K562 (cell line): Measurements from ENCODE around the gene GALNT13. TPM values are rescaled to one million over a fixed set of nuclear protein-coding genes. Genes with fewer than 3 reads are reported as not detected.

Source experiments
- ATAC-seq: fragments of 200-7000 bp; cut with Tn5 transposase; 3 replicates; pipeline ENCODE4 v1.9.1; 2020; ENCODE audit warnings: moderate library complexity
- BruUV-seq: library from RNA; stranded (reverse); fragments of 400-500 nt; replicated peaks from 2 replicates; lab custom pipeline; 2021; lab: Mats Ljungman, UMichigan
- CTCF ChIA-PET: fragments of 300-600 bp; formaldehyde crosslinking; extraction: SDS; loops from one replicate; lab custom pipeline; 2021; ENCODE audit warnings: low intra/inter-chr PET ratio; lab: Yijun Ruan, JAX
- POLR2A ChIA-PET: fragments of 300-600, 350-650 bp; sonication (Branson Sonifier 250); formaldehyde crosslinking; extraction: SDS; loops from one replicate; lab custom pipeline; 2021; ENCODE audit warnings: antibody characterized with exemption, inconsistent platforms; lab: Yijun Ruan, JAX
- DNase-seq, 4 experiments: peaks; one replicate each; pipeline versions ENCODE4 v3.0.0 to v3.0.0-alpha.2; 2011 to 2018; ENCODE audit warnings: low spot score in 3 of 4, mixed read lengths in 3 of 4; ENCODE audit errors: extremely low read depth in 1 of 4
- FAIRE-seq: peaks from 2 replicates; lab custom pipeline; 2011; peaks lifted over from hg19 to GRCh38; lab: Jason Lieb, UNC
- H2AFZ ChIP-seq: 2 replicates; pipeline ENCODE4 v1.6.0; 2011; ENCODE audit warnings: low read depth, low read length, control low read depth, inconsistent platforms
- H3K27ac ChIP-seq: fragments of 200-600 bp; 3 replicates; pipeline ENCODE4 v1.8.0; 2011; ENCODE audit warnings: low read depth, mild to moderate bottlenecking, control low read depth, inconsistent platforms, low read length, moderate library complexity, mixed read lengths; ENCODE audit errors: extremely low read depth
- H3K27me3 ChIP-seq, 2 experiments: fragments of 300-600 bp in 1 of 2; 2 replicates in 1 of 2; 3 replicates in 1 of 2; pipeline versions ENCODE4 v1.6.0 to v1.8.0; 2011; ENCODE audit warnings: inconsistent platforms in 2 of 2, low read length in 2 of 2, mild to moderate bottlenecking in 1 of 2, mixed read lengths in 1 of 2, moderate library complexity in 1 of 2; ENCODE audit not compliant: control insufficient read depth in 2 of 2, insufficient read depth in 2 of 2
- H3K36me3 ChIP-seq: fragments of 300-600 bp; 3 replicates; pipeline ENCODE4 v1.8.0; 2011; ENCODE audit warnings: mild to moderate bottlenecking, low read length, inconsistent platforms; ENCODE audit not compliant: control insufficient read depth, insufficient read depth
- H3K4me1 ChIP-seq, 2 experiments: fragments of 200-600 bp in 1 of 2; replicated peaks in 1 of 2; 2 replicates in 1 of 2; 3 replicates in 1 of 2; pipeline versions ENCODE4 v1.5.1 to v1.8.0; 2011; ENCODE audit warnings: inconsistent platforms in 2 of 2, low read length in 2 of 2, mild to moderate bottlenecking in 1 of 2, mixed read lengths in 1 of 2, moderate library complexity in 1 of 2; ENCODE audit not compliant: control insufficient read depth in 2 of 2, insufficient read depth in 2 of 2
- H3K4me2 ChIP-seq: 2 replicates; pipeline ENCODE4 v1.6.1; 2011; ENCODE audit warnings: low read length, control low read depth, inconsistent platforms, mixed read lengths; ENCODE audit not compliant: insufficient read depth
- H3K4me3 ChIP-seq: fragments of 200-600 bp; sonication (generic), shearing (Covaris generic); 2 replicates; pipeline ENCODE4 v1.5.1; 2016; ENCODE audit warnings: control low read depth, inconsistent platforms
- H3K79me2 ChIP-seq: fragments of 200-600 bp; 3 replicates; pipeline ENCODE4 v1.8.0; 2011; ENCODE audit warnings: low read length, inconsistent platforms; ENCODE audit not compliant: control insufficient read depth, insufficient read depth
- H3K9ac ChIP-seq, 2 experiments: 2 replicates each; pipeline versions ENCODE4 v1.6.0 to v1.6.1; 2011; ENCODE audit warnings: low read depth in 2 of 2, low read length in 2 of 2, control low read depth in 1 of 2, inconsistent platforms in 1 of 2, mild to moderate bottlenecking in 1 of 2, mixed read lengths in 1 of 2; ENCODE audit not compliant: insufficient read depth in 1 of 2
- H3K9me1 ChIP-seq: one replicate; pipeline ENCODE4 v1.6.0; 2011; ENCODE audit warnings: inconsistent platforms, mild to moderate bottlenecking, low read length, moderate library complexity; ENCODE audit not compliant: control insufficient read depth, insufficient read depth
- H3K9me3 ChIP-seq: replicated peaks from 2 replicates; pipeline ENCODE4 v1.5.1; 2011; ENCODE audit warnings: low read depth, low read length, inconsistent platforms; ENCODE audit not compliant: control insufficient read depth, insufficient read depth
- H4K20me1 ChIP-seq: replicated peaks from 2 replicates; pipeline ENCODE4 v1.6.1; 2011; ENCODE audit warnings: low read length, inconsistent platforms, mixed read lengths; ENCODE audit not compliant: control insufficient read depth, insufficient read depth
- CBFA2T3 ChIP-seq: fragments of 450-650 bp; IDR thresholded peaks from 2 replicates; pipeline ENCODE4 v1.6.1; 2017
- EZH2 ChIP-seq: IDR thresholded peaks from 2 replicates; pipeline ENCODE4 v1.6.1; 2012; ENCODE audit warnings: low read depth, mild to moderate bottlenecking, inconsistent platforms, low read length, borderline replicate concordance
- FOXA3 ChIP-seq, 2 experiments: fragments of 450-650 bp in 1 of 2; sonication (generic) in 1 of 2; formaldehyde crosslinking; IDR thresholded peaks in 1 of 2; conservative IDR thresholded peaks in 1 of 2; 2 replicates each; pipeline versions ENCODE4 v1.4.0 to v1.8.0; 2020 to 2022; ENCODE audit warnings: mild to moderate bottlenecking in 2 of 2, missing genetic modification reagents in 1 of 2
- HDAC1 ChIP-seq, 2 experiments: fragments of 450-650 bp; IDR thresholded peaks; 2 replicates each; pipeline ENCODE4 v1.6.1; 2016 to 2017; ENCODE audit warnings: inconsistent platforms in 1 of 2, mild to moderate bottlenecking in 1 of 2, moderate library complexity in 1 of 2
- ZBTB17 ChIP-seq: fragments of 450-650 bp; formaldehyde crosslinking; IDR thresholded peaks from 2 replicates; pipeline ENCODE4 v1.4.0; 2020; ENCODE audit warnings: mild to moderate bottlenecking
- ZNF146 ChIP-seq: IDR thresholded peaks from one replicate; pipeline ENCODE4 v1.6.1; 2018; ENCODE audit warnings: missing compliant biosample characterization; ENCODE audit not compliant: unreplicated experiment
- WGBS: fragments of 100-300 bp; shearing (Covaris generic); methylation state at CpG from one replicate; pipeline ENCODE4 v1.1.6; 2016; ENCODE audit warnings: low coverage, mixed read lengths; ENCODE audit not compliant: insufficient coverage; ENCODE audit errors: missing lambda C conversion rate; 5-methylcytosine and 5-hydroxymethylcytosine counted together
- in situ Hi-C: fragments of 300-500 bp; cut with MboI; formaldehyde crosslinking; loops from 4 replicates; pipeline ENCODE4 v1.15.0; 2018; ENCODE audit warnings: inconsistent platforms, mixed read lengths
- intact Hi-C: fragments of 100-400 bp; cut with micrococcal nuclease; formaldehyde crosslinking; loops from 2 replicates; pipeline ENCODE4 v1.14.2; 2022
- polyA plus RNA-seq, 8 experiments: library from polyadenylated mRNA; depleted of rRNA in 4 of 8; stranded (reverse) in 5 of 8; unstranded in 3 of 8; fragments of >200 nt; fragmentation: Nextera tagmentation in 2 of 8; fragmentation: Illumina TruSeq in 1 of 8; extraction: Ambion mirVana in 2 of 8; extraction: Trizol in 1 of 8; gene quantifications; 2 replicates each; pipeline versions ENCODE4 v1.2.1 to v1.2.3, GENCODE V29; 2011 to 2014; ENCODE audit warnings: inconsistent platforms in 1 of 8, missing spikeins in 1 of 8
- total RNA-seq, 7 experiments: library from RNA; depleted of rRNA in 6 of 7; stranded (reverse); fragments of >200 nt in 6 of 7; fragmentation: Illumina TruSeq in 2 of 7; extraction: Trizol in 2 of 7; gene quantifications; 2 replicates each; pipeline versions ENCODE4 v1.2.1 to v1.2.3, GENCODE V29; 2011 to 2021; ENCODE audit warnings: low replicate concordance in 1 of 7
- TF ChIP-seq, protein P1 (sequence below): sonication (generic); formaldehyde crosslinking; IDR thresholded peaks from 2 replicates; pipeline ENCODE4 v1.8.0; 2022; ENCODE audit warnings: mild to moderate bottlenecking, missing genetic modification reagents

The GALNT13 gene
- total and polyA plus RNA-seq, 9 of the 15 experiments (the other 6 are each of a cell fraction or from before 2014, with no cell fraction given), result not detected

DNA sequence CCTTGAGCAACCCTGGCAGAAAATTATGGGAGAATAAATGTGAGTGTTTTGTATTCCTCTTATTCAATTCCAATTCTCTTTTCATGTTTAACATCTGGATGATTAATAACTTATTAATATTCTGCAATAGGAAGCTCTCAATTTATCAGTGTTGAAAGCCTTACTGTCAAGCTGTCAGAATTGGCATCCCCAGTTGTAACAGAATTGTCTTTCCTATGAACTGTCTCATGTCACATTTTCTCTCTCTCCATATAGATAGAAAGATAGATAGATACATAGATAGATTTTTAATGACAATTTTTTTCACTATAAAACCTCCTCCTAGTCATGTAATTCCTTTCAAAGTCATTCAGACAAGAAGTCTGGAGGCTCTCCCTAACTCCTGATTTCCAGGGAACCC lies 331.5 kb downstream of the GALNT13 start (continued):
- TF ChIP-seq, protein P1, sequence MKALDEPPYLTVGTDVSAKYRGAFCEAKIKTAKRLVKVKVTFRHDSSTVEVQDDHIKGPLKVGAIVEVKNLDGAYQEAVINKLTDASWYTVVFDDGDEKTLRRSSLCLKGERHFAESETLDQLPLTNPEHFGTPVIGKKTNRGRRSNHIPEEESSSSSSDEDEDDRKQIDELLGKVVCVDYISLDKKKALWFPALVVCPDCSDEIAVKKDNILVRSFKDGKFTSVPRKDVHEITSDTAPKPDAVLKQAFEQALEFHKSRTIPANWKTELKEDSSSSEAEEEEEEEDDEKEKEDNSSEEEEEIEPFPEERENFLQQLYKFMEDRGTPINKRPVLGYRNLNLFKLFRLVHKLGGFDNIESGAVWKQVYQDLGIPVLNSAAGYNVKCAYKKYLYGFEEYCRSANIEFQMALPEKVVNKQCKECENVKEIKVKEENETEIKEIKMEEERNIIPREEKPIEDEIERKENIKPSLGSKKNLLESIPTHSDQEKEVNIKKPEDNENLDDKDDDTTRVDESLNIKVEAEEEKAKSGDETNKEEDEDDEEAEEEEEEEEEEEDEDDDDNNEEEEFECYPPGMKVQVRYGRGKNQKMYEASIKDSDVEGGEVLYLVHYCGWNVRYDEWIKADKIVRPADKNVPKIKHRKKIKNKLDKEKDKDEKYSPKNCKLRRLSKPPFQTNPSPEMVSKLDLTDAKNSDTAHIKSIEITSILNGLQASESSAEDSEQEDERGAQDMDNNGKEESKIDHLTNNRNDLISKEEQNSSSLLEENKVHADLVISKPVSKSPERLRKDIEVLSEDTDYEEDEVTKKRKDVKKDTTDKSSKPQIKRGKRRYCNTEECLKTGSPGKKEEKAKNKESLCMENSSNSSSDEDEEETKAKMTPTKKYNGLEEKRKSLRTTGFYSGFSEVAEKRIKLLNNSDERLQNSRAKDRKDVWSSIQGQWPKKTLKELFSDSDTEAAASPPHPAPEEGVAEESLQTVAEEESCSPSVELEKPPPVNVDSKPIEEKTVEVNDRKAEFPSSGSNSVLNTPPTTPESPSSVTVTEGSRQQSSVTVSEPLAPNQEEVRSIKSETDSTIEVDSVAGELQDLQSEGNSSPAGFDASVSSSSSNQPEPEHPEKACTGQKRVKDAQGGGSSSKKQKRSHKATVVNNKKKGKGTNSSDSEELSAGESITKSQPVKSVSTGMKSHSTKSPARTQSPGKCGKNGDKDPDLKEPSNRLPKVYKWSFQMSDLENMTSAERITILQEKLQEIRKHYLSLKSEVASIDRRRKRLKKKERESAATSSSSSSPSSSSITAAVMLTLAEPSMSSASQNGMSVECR (CRISPR knock-in tag), result no peak
- TF ChIP-seq CBFA2T3 (no peak), EZH2 (no peak)

DNA sequence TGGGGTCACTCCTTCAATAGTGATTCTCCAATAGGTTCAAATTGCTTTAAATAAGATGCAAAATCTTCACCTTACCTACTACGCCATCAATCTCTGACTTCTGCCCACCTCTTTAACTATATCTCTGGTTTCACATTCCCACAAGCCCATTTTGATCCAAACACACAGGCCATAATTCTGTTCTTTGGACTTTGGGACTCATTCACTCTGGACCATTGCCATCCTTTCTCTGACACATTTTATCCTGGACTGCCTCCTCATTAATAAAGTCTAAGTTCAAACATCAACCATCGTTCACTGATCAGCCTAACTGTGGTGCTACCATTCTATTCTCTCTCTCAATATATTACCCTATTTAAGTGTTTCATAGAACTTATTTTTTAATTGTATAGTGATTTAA lies 332.2 kb downstream of the GALNT13 start:
- no TSS peak for BruUV-seq
- intact Hi-C loops (no loop called here), in situ Hi-C loops (no loop called here)
- ChIA-PET POLR2A (no interaction called here), CTCF (no interaction called here)
- WGBS, result 0% methylated on average over 2 of the region's 2 CpGs
- H3K9me3 ChIP-seq, result no peaks in the 10 kb centered on the region
- H4K20me1 ChIP-seq, result no peaks in the 10 kb centered on the region
- no peaks in the 10 kb centered on the region for H3K27me3 ChIP-seq
- H3K4me3 ChIP-seq, result no peak overlapping the region
- no peak overlapping the region for H3K9ac ChIP-seq
- no peak overlapping the region for H2AFZ ChIP-seq
- FAIRE-seq (no peak), DNase-seq (no peak), ATAC-seq (no peak)
- no peaks in the 10 kb centered on the region for H3K79me2 ChIP-seq
- H3K36me3 ChIP-seq, result no peaks in the 10 kb centered on the region
- no peaks in the 10 kb centered on the region for H3K9me1 ChIP-seq
- no peaks in the 10 kb centered on the region for H3K4me1 ChIP-seq
- TF ChIP-seq ZNF146 (CRISPR knock-in tag) (no peak), ZBTB17 (CRISPR knock-in tag) (no peak), HDAC1 (IDR thresholded peaks at IDR 0.05) (no peak), FOXA3 (CRISPR knock-in tag; conservative IDR thresholded peaks at IDR 0.05 in 1 of 2, IDR thresholded peaks at IDR 0.05 in 1 of 2) (no peak)
- no peak overlapping the region for H3K4me2 ChIP-seq
- no peak overlapping the region for H3K27ac ChIP-seq
